ENCODE results near the gene EHBP1L1.

EHBP1L1 gene

GRCh38 chr11:65526744-65527143, 49.1 kb upstream of the EHBP1L1 start (continued):
- TF ChIP-seq KLF8 (tag by site-specific recombination; IDR thresholded peaks at IDR 0.05): no peak
- TF ChIP-seq, protein P1, sequence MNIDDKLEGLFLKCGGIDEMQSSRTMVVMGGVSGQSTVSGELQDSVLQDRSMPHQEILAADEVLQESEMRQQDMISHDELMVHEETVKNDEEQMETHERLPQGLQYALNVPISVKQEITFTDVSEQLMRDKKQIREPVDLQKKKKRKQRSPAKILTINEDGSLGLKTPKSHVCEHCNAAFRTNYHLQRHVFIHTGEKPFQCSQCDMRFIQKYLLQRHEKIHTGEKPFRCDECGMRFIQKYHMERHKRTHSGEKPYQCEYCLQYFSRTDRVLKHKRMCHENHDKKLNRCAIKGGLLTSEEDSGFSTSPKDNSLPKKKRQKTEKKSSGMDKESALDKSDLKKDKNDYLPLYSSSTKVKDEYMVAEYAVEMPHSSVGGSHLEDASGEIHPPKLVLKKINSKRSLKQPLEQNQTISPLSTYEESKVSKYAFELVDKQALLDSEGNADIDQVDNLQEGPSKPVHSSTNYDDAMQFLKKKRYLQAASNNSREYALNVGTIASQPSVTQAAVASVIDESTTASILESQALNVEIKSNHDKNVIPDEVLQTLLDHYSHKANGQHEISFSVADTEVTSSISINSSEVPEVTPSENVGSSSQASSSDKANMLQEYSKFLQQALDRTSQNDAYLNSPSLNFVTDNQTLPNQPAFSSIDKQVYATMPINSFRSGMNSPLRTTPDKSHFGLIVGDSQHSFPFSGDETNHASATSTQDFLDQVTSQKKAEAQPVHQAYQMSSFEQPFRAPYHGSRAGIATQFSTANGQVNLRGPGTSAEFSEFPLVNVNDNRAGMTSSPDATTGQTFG (tag by site-specific recombination; IDR thresholded peaks at IDR 0.05; ENCODE audit: borderline replicate concordance): no peak
- TF ChIP-seq ZNF214 (tag by site-specific recombination; IDR thresholded peaks at IDR 0.05; ENCODE audit: borderline replicate concordance): no peak
- TF ChIP-seq ZNF112 (tag by site-specific recombination; IDR thresholded peaks at IDR 0.05): no peak
- no peak for TF ChIP-seq HOXD13 (CRISPR knock-in tag; IDR thresholded peaks at IDR 0.05; ENCODE audit: borderline replicate concordance)
- no peak for TF ChIP-seq ZBTB7A (tag by site-specific recombination; IDR thresholded peaks at IDR 0.05; ENCODE audit: low read depth)
- TF ChIP-seq, protein P2, sequence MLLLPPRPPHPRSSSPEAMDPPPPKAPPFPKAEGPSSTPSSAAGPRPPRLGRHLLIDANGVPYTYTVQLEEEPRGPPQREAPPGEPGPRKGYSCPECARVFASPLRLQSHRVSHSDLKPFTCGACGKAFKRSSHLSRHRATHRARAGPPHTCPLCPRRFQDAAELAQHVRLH (tag by site-specific recombination; IDR thresholded peaks at IDR 0.05): no peak
- no peak for TF ChIP-seq ZNF660 (tag by site-specific recombination; IDR thresholded peaks at IDR 0.05)
- no peak for TF ChIP-seq ZNF529 (tag by site-specific recombination; IDR thresholded peaks at IDR 0.05; ENCODE audit: insufficient replicate concordance)
- no peak for TF ChIP-seq REST (tag by site-specific recombination; IDR thresholded peaks at IDR 0.05)
- no peak for TF ChIP-seq ZNF585B (tag by site-specific recombination; IDR thresholded peaks at IDR 0.05)
- no peak for TF ChIP-seq KLF1 (tag by site-specific recombination; IDR thresholded peaks at IDR 0.05)
- TF ChIP-seq ZFP3 (tag by site-specific recombination; IDR thresholded peaks at IDR 0.05; ENCODE audit: low read depth): no peak
- TF ChIP-seq ZNF140 (tag by site-specific recombination; IDR thresholded peaks at IDR 0.05): no peak

DNA sequence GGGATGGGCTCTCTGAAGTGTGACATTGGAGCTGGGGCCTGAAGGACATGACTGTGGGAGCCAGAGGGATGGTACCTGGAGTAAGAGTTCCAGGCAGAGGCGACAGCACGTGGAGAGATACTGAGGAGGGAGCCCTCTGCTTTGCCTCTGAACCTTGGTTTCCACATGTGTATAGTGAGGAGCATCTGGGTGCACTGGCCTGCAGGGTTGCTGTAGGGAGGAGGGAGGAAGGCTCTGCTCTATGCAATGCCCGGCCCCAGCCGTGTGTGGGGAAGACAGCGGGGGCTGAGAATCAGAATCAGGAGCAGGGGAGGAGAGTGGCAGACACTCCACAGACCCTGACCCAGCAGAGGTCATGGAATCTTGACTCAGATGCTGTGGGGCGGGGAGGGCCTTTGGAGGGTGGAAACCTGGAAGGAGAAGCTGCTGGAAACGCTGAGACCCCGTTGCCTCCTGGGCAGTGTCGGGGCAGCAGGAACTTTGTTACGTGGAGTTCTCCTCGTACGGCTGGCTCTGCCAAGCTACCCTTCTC, 47.0 kb upstream of the EHBP1L1 start:
- H3K4me3 ChIP-seq (ENCODE audit: low read depth, low read length): no peak overlapping the region
- H3K27ac ChIP-seq (ENCODE audit: extremely low read depth, low read depth, low read length): no peak overlapping the region
- no peaks in the 10 kb centered on the region for H3K9me3 ChIP-seq (ENCODE audit: control insufficient read depth, insufficient read depth, low read depth, low read length)
- TF ChIP-seq, protein P3, sequence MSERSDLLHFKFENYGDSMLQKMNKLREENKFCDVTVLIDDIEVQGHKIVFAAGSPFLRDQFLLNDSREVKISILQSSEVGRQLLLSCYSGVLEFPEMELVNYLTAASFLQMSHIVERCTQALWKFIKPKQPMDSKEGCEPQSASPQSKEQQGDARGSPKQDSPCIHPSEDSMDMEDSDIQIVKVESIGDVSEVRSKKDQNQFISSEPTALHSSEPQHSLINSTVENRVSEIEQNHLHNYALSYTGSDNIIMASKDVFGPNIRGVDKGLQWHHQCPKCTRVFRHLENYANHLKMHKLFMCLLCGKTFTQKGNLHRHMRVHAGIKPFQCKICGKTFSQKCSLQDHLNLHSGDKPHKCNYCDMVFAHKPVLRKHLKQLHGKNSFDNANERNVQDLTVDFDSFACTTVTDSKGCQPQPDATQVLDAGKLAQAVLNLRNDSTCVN (tag by site-specific recombination; optimal IDR thresholded peaks at IDR 0.05): no peak
- TF ChIP-seq, protein P4, sequence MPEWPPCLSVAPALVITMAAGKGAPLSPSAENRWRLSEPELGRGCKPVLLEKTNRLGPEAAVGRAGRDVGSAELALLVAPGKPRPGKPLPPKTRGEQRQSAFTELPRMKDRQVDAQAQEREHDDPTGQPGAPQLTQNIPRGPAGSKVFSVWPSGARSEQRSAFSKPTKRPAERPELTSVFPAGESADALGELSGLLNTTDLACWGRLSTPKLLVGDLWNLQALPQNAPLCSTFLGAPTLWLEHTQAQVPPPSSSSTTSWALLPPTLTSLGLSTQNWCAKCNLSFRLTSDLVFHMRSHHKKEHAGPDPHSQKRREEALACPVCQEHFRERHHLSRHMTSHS (tag by site-specific recombination; IDR thresholded peaks at IDR 0.05): no peak
- no peak for TF ChIP-seq ZNF146 (tag by site-specific recombination; IDR thresholded peaks at IDR 0.05)
- TF ChIP-seq ZNF211 (tag by site-specific recombination; IDR thresholded peaks at IDR 0.05; ENCODE audit: low read depth): no peak
- ChIA-PET POLR2A (interaction anchor here (0.6 to 3.0 kb wide), 5 partner anchors 11 to 217 kb away, joined by 3 to 12 read pairs (median 6); no protein-coding TSS in a partner anchor), CTCF (interaction anchor here (3.4 kb wide), 1 partner anchor 12 kb away, joined by 21 read pairs; no protein-coding TSS in a partner anchor)
- peaks cover 4% of the 10 kb centered on the region; the same call in 1 of the 2 replicates for H3K4me1 ChIP-seq (ENCODE audit: control insufficient read depth, insufficient read depth, low read length)
- H3K36me3 ChIP-seq (ENCODE audit: control insufficient read depth in 2 of 2, insufficient read depth in 1 of 2, low read length in 2 of 2): peaks cover 6 to 75% of the 10 kb centered on the region in 2 experiments; a peak in 2 of 3 replicates
